RWPE1 (cell line): ENCODE data around the gene PSPN.

ENCODE experiments used
- CTCF ChIA-PET: fragments of 350-600 bp; sonication (Branson Sonifier 250); formaldehyde crosslinking; extraction: SDS; loops from one replicate; lab custom pipeline; 2021; lab: Yijun Ruan, JAX
- POLR2A ChIA-PET: fragments of 400-600 bp; formaldehyde crosslinking; extraction: SDS; loops from one replicate; lab custom pipeline; 2020; ENCODE audit warnings: antibody characterized with exemption; ENCODE audit not compliant: low non-redundant PET; lab: Yijun Ruan, JAX
- DNase-seq: peaks from one replicate; pipeline ENCODE4 v3.0.0; 2012; ENCODE audit warnings: low spot score
- H3K27ac ChIP-seq: fragments of 450-650 bp; 2 replicates; pipeline ENCODE4 v1.5.1; 2017
- TF ChIP-seq, protein P1 (sequence below): fragments of 450-650 bp; conservative IDR thresholded peaks from 2 replicates; pipeline ENCODE4 v1.5.1; 2017; ENCODE audit warnings: low read depth, mild to moderate bottlenecking

PSPN gene

DNA sequence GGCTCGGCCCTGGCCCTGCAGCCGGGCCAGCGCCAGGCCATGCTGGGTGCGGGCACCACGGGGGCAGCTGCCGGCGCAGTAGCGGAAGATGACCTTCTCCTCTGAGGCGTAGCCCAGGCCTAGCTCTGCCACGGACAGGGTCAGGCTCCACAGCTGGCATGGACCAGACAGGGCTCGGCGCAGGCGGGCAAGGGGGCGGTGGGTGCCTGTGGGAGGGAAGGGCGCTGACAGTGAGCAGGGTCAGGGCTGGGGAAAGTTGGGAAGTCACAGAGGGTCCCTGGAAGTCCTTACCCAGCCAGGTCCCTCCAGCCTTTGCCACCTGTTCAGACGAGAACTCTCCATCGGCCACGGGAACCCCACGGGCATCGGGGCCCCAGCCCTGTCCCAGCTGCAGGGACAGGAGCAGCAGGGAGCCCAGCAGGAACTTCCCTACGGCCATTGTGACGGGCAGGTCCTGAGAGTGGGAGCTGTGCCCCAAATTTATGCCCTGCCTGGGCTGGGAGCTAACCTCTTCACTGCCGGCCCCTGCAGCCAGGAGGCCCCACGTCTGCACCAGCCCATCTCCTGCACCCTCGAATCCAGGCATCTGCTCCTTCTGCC, at the start of gene PSPN:
TSS of gene PSPN (minus strand) at position 523 of the 600 bp plus-strand sequence. CDS start at position 439, 84 bp downstream.
- POLR2A ChIA-PET: interaction anchor here (0.7 kb wide), 1 partner anchor 33 kb away, joined by 3 read pairs; no protein-coding TSS in a partner anchor
- TF ChIP-seq, protein P1, sequence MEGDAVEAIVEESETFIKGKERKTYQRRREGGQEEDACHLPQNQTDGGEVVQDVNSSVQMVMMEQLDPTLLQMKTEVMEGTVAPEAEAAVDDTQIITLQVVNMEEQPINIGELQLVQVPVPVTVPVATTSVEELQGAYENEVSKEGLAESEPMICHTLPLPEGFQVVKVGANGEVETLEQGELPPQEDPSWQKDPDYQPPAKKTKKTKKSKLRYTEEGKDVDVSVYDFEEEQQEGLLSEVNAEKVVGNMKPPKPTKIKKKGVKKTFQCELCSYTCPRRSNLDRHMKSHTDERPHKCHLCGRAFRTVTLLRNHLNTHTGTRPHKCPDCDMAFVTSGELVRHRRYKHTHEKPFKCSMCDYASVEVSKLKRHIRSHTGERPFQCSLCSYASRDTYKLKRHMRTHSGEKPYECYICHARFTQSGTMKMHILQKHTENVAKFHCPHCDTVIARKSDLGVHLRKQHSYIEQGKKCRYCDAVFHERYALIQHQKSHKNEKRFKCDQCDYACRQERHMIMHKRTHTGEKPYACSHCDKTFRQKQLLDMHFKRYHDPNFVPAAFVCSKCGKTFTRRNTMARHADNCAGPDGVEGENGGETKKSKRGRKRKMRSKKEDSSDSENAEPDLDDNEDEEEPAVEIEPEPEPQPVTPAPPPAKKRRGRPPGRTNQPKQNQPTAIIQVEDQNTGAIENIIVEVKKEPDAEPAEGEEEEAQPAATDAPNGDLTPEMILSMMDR: no peak
- no peak for DNase-seq
- CTCF ChIA-PET: interaction anchor here (0.7 kb wide), 1 partner anchor 42 kb away, joined by 3 read pairs; no protein-coding TSS in a partner anchor
- peak within 1 kb of the TSS; percentile 98 for H3K27ac ChIP-seq

GRCh38 chr19:6424939-6425731, 49.4 kb upstream of the PSPN start:
- POLR2A ChIA-PET: no interaction called here
- peak overlapping the region; percentile 83 for H3K27ac ChIP-seq
- DNase-seq: peak; percentile 100
- CTCF ChIA-PET: no interaction called here
- TF ChIP-seq, protein P1: no peak

- DNase-seq: peak; percentile 37
- CTCF ChIA-PET: no interaction called here
Measured at GRCh38 chr19:6424195-6424938, 48.6 kb upstream of the PSPN start, which contains the start of gene KHSRP. Gene KHSRP (minus strand): TSS chr19:6424811. CDS start chr19:6424701, 110 bp downstream.

GRCh38 chr19:6423499-6424194, 47.9 kb upstream of the PSPN start:
- DNase-seq: peak; percentile 63
- peak overlapping the region; percentile 83 for H3K27ac ChIP-seq

More at GRCh38 chr19:6424195-6424938, 48.6 kb upstream of the PSPN start, which contains the start of gene KHSRP:
- POLR2A ChIA-PET: no interaction called here
- TF ChIP-seq, protein P1: no peak
- peak within 1 kb of the TSS; percentile 83 for H3K27ac ChIP-seq

GRCh38 chr19:6421075-6422014, 45.6 kb upstream of the PSPN start:
- ChIA-PET POLR2A (interaction anchor here (0.6 to 1.1 kb wide), 3 partner anchors 48 to 873 kb away, joined by 4 to 6 read pairs (median 4); no protein-coding TSS in a partner anchor), CTCF (no interaction called here)
- H3K27ac ChIP-seq: peak overlapping the region; percentile 20
- TF ChIP-seq, protein P1: no peak
- no peak for DNase-seq

More at GRCh38 chr19:6423499-6424194, 47.9 kb upstream of the PSPN start:
- TF ChIP-seq, protein P1: no peak
- CTCF ChIA-PET: no interaction called here
- POLR2A ChIA-PET: no interaction called here
